Right atrium auricular region (tissue), 2 donors: Measurements from ENCODE around the gene CAPG. TPM values are rescaled to one million over a fixed set of nuclear protein-coding genes. Genes with fewer than 3 reads are reported as not detected.
A peak's percentile ranks its signal among the peaks of the same experiment; 100 is the strongest.

ENCODE experiments used
- DNase-seq: peaks from one replicate; pipeline ENCODE4 v3.0.0-alpha.2; 2019; ENCODE audit warnings: low spot score
- H3K27ac ChIP-seq, 2 donors: fragments of 200-600 bp; sonication (generic); 1 replicate in 1 of 2; 2 replicates in 1 of 2; pipeline ENCODE4 v1.5.1; 2016 to 2019
- H3K27me3 ChIP-seq, 2 donors: fragments of 200-600 bp; sonication (generic); one replicate each; pipeline versions ENCODE4 v1.5.1 to v1.6.0; 2017 to 2019
- H3K36me3 ChIP-seq: fragments of 200-600 bp; sonication (generic); one replicate; pipeline ENCODE4 v1.5.1; 2016
- H3K4me1 ChIP-seq, 2 donors: fragments of 200-600 bp; sonication (generic); one replicate each; pipeline versions ENCODE4 v1.5.1 to v1.6.0; 2017 to 2019
- H3K4me3 ChIP-seq, 2 donors: fragments of 200-600 bp; sonication (generic); 1 replicate in 1 of 2; 2 replicates in 1 of 2; pipeline ENCODE4 v1.5.1; 2017 to 2019; ENCODE audit warnings: mild to moderate bottlenecking in 1 of 2, moderate library complexity in 1 of 2
- H3K9me3 ChIP-seq, 2 donors: fragments of 200-600 bp; sonication (generic); one replicate each; pipeline ENCODE4 v1.5.1; 2019
- CTCF ChIP-seq, 2 donors: fragments of 200-600 bp; sonication (generic); IDR thresholded peaks; one replicate each; pipeline ENCODE4 v1.5.1; 2019; ENCODE audit warnings: antibody characterized with exemption in 2 of 2
- total RNA-seq, 2 donors: library from RNA; depleted of rRNA; stranded (reverse); fragments of >200 nt; gene quantifications; one replicate each; pipeline ENCODE4 v1.1.0, GENCODE V29; 2016

CAPG gene
- total RNA-seq, 2 donors from 2014 or later: 8.7 to 43.4 TPM

DNA sequence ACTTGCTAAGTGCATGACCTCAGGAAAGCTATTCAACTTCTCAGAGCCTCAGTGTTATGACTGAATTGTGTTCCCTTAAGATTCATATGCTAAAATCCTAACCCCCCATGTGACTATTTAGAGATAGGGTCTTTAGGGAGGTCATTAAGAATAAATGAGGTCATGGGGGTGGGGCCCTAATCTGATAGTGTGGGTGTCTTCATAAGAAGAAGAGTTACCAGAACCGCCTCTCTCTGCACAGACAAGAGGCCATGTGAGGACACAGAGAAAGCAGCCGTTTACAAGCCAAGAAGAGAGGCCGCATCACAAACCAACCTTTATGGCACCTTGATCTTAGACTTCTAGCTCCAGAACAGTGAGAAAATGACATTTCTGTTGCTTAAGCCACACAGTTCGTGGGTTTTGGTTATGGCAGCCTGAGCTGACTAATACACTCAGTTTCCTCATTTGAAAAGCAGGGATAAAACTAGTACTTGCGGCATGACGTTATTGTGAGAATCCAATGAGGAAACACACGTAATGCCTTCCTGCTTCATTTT, 18.2 kb upstream of the CAPG start:
- Histone ChIP-seq H3K4me3 (no peak overlapping the region), H3K36me3 (no peaks in the 10 kb centered on the region), H3K27me3 (no peaks in the 10 kb centered on the region), H3K4me1 (peaks cover 0 to 8% of the 10 kb centered on the region in 2 donors), H3K9me3 (no peaks in the 10 kb centered on the region), H3K27ac (no peak overlapping the region)
- TF ChIP-seq CTCF (IDR thresholded peaks at IDR 0.05): no peak
- DNase-seq: no peak

DNA sequence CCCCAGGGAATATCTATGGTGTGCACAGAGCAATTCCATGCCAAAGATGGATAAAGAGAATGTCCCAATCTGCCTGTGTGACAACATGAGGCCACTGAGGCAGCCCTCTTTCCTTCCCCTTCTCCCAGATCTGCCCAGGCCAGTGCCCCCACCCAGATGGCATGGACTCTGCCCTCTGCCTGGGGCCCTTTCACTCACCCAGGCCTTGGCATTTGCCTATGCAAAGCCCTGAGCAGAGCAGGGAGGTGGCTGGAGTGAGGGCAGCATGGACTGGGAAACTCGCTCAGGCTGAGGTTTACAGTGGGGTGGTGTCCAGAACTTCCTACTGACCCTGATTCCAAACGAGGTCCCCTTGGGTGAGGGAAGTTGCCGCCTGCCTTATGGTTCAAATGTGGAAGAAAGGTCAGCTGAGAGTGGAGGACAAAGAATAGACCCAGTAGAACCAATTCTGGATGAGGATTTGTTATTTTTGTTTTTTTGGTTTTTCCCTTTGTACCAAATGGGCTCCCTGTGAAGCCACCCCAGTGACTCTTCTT, 17.2 kb upstream of the CAPG start:
- Histone ChIP-seq H3K9me3 (no peaks in the 10 kb centered on the region), H3K4me3 (no peak overlapping the region), H3K27me3 (no peaks in the 10 kb centered on the region), H3K4me1 (no peaks in the 10 kb centered on the region), H3K27ac (no peak overlapping the region), H3K36me3 (no peaks in the 10 kb centered on the region)
- no peak for DNase-seq
- TF ChIP-seq CTCF (IDR thresholded peaks at IDR 0.05): no peak

DNA sequence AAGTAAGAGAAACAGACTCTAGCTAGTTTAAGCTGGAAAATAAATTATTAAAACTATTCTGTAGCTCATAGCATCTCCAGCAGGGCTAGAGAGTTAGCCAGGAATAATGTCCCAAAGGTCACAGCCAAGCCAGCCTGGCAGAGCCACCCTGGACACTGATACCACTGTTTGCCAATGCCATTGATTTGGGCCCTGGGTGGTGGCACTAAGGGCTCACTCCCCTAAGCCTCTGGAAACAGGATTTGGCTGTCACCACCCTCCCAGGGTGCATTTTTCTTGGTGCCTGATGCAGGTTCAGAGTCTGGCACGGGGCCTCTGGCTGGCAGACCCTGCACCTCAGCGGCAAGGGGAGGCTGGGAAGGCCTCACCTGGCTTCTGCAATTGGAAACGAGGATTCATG, 15.4 kb upstream of the CAPG start:
- no peaks in the 10 kb centered on the region for H3K9me3 ChIP-seq
- peaks cover 0 to 13% of the 10 kb centered on the region in 2 donors for H3K4me1 ChIP-seq
- no peak overlapping the region for H3K4me3 ChIP-seq
- H3K27ac ChIP-seq: no peak overlapping the region
- no peak for TF ChIP-seq CTCF (IDR thresholded peaks at IDR 0.05)
- no peak for DNase-seq
- no peaks in the 10 kb centered on the region for H3K27me3 ChIP-seq
- no peaks in the 10 kb centered on the region for H3K36me3 ChIP-seq

DNA sequence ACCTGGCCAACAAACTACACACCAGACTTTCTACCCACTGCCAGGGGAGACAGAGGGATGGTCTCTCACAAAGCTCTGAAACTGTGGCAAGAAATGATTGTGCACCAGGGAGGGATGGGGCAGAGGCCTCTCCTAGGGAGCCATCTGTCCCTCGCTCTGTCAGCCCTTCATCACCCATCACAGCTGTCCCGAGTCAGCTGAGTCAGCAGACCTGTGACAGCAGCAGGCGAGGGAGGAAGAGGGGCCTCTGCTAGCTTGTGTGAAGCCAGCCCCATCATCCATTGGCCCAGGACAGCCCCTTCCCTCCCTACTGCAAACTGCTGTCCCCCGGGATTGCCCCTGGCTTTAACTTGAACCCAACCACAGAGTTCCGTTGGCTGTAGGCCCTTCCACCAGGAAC, 13.4 kb upstream of the CAPG start:
- no peak for DNase-seq
- no peak for TF ChIP-seq CTCF (IDR thresholded peaks at IDR 0.05)
- Histone ChIP-seq H3K4me1 (peaks cover 0 to 28% of the 10 kb centered on the region in 2 donors), H3K4me3 (no peak overlapping the region), H3K36me3 (no peaks in the 10 kb centered on the region), H3K27ac (no peak overlapping the region), H3K9me3 (no peaks in the 10 kb centered on the region), H3K27me3 (no peaks in the 10 kb centered on the region)

- peaks cover 0 to 32% of the 10 kb centered on the region in 2 donors for H3K4me1 ChIP-seq
- H3K36me3 ChIP-seq: no peaks in the 10 kb centered on the region
- H3K4me3 ChIP-seq: no peak overlapping the region
- TF ChIP-seq CTCF (IDR thresholded peaks at IDR 0.05): no peak
- no peaks in the 10 kb centered on the region for H3K9me3 ChIP-seq
- DNase-seq: no peak
- peak overlapping the region; percentile 74 to 94 for H3K27ac ChIP-seq
- no peaks in the 10 kb centered on the region for H3K27me3 ChIP-seq
Observed at GRCh38 chr2:85422072-85422457, 11.9 kb upstream of the CAPG start.
